Peyer's patch (tissue), 4 donors: ENCODE results near the gene TRIM47.

Source experiments
- CTCF ChIP-seq, 6 experiments: fragments of 450-650 bp in 4 of 6; fragments of 200-600 bp in 2 of 6; sonication (generic) in 1 of 6; IDR thresholded peaks; one replicate each; pipeline ENCODE4 v1.5.1; 2017 to 2019; ENCODE audit warnings: antibody characterized with exemption in 6 of 6, mild to moderate bottlenecking in 3 of 6, moderate library complexity in 1 of 6
- POLR2A ChIP-seq, 2 donors: fragments of 450-650 bp; IDR thresholded peaks; one replicate each; pipeline ENCODE4 v1.5.1; 2017; ENCODE audit warnings: antibody characterized with exemption in 2 of 2, mild to moderate bottlenecking in 2 of 2, moderate library complexity in 2 of 2

- TF ChIP-seq CTCF (IDR thresholded peaks at IDR 0.05): no peak
- no peak for TF ChIP-seq POLR2A (IDR thresholded peaks at IDR 0.05)
These were observed 29.8 kb upstream of the TRIM47 start for GRCh38 chr17:75908201-75908600.
